Mucosa of stomach (tissue), 1 donor: ENCODE data around the gene PTPRE.

ENCODE experiments used
- H3K27me3 ChIP-seq: one replicate; pipeline ENCODE4 v1.7.0; 2013; ENCODE audit warnings: mild to moderate bottlenecking, low read length; ENCODE audit not compliant: control insufficient read depth, insufficient read depth
- H3K36me3 ChIP-seq: one replicate; pipeline ENCODE4 v1.7.0; 2013; ENCODE audit warnings: low read length; ENCODE audit not compliant: control insufficient read depth, insufficient read depth
- H3K4me1 ChIP-seq: one replicate; pipeline ENCODE4 v1.7.0; 2013; ENCODE audit warnings: mild to moderate bottlenecking, low read length; ENCODE audit not compliant: control insufficient read depth, insufficient read depth
- H3K4me3 ChIP-seq: one replicate; pipeline ENCODE4 v1.7.0; 2013; ENCODE audit warnings: low read length
- H3K9ac ChIP-seq: one replicate; pipeline ENCODE4 v1.7.0; 2013; ENCODE audit warnings: mild to moderate bottlenecking, low read length, moderate library complexity
- H3K9me3 ChIP-seq: one replicate; pipeline ENCODE4 v1.7.0; 2013; ENCODE audit warnings: mild to moderate bottlenecking, low read length, moderate library complexity; ENCODE audit not compliant: control insufficient read depth
- donor health status: Pancreatic carcinoma.

PTPRE gene

GRCh38 chr10:128055061-128055868 is 148.4 kb downstream of the PTPRE start:
- Histone ChIP-seq H3K9ac (no peak overlapping the region), H3K4me3 (no peak overlapping the region), H3K9me3 (no peaks in the 10 kb centered on the region), H3K27me3 (no peaks in the 10 kb centered on the region), H3K4me1 (peaks cover 4% of the 10 kb centered on the region), H3K36me3 (no peaks in the 10 kb centered on the region)

DNA sequence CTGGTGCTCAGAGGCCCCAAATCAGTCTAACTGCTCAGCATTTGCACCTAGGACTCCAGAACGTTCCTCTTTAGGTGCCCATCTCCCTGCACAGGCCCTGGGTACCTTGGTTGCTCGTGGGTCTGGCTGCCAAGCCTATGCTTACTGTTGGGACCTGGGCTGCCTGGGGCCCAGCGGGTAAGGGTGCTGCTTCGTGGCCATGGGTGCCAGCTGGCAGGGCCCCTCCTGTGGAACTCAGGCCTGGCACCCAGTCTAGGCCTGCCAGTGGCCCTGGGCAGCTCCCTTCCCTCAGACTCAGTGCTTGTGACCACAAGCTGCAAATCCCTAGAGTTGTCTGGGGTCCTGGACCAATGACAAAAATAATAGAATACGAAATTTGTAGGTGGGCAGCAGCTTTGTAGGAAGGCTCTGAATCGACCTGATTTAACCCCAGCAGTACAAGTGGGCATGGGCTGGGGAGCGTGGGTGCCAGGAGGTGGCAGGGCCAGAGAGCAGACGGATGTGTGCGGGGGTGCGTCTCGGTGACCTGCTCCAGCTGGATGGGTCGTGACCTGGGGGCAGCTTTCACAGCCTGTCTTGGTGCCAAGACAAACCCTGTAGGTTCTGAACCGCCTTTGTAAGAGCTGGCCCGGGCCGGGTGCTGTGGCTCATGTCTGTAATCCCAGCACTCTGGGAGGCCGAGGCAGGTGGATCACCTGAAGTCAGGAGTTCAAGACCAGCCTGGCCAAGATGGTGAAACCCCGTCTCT is 149.6 kb downstream of the PTPRE start:
- Histone ChIP-seq H3K4me1 (no peaks in the 10 kb centered on the region), H3K36me3 (no peaks in the 10 kb centered on the region), H3K4me3 (no peak overlapping the region), H3K9me3 (no peaks in the 10 kb centered on the region), H3K9ac (no peak overlapping the region), H3K27me3 (no peaks in the 10 kb centered on the region)

DNA sequence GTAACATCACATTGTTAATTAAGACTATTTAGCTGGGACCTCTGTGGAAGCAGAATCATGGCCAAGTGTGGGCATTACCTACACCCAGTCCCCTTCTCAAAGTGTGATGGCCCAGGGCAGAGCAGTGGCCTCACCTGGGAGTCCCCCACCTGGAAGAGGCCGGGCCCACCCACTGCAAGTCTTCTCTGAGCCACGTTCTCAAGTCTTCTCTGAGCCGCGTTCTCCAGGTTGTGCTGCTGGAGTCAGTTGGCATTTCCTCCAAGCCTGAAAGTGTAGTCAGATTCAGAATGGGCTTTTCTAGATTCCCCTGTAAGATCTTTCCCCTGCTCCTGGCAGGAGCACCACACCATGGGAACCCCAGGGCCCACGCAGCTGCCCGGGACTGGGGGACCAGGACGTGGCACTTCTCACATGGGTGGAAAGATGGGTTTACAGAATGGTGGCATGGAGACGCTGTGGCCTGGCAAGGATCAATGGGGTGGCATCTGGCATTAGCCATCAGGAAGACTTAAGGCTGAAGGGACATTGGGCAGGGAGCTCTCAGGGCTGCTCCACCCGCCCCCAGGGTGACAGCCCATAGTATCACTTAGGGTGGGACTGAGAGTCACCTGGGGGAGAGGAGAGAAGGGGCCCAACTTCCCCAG is 151.3 kb downstream of the PTPRE start:
- H3K9ac ChIP-seq: no peak overlapping the region
- H3K36me3 ChIP-seq: no peaks in the 10 kb centered on the region
- H3K4me1 ChIP-seq: no peaks in the 10 kb centered on the region
- no peaks in the 10 kb centered on the region for H3K27me3 ChIP-seq
- H3K4me3 ChIP-seq: no peak overlapping the region
- H3K9me3 ChIP-seq: no peaks in the 10 kb centered on the region

- Histone ChIP-seq H3K4me3 (no peak overlapping the region), H3K27me3 (no peaks in the 10 kb centered on the region), H3K4me1 (no peaks in the 10 kb centered on the region), H3K9ac (no peak overlapping the region), H3K9me3 (no peaks in the 10 kb centered on the region), H3K36me3 (no peaks in the 10 kb centered on the region)
Measured at GRCh38 chr10:128058750-128059134, 151.8 kb downstream of the PTPRE start.

- Histone ChIP-seq H3K4me1 (no peaks in the 10 kb centered on the region), H3K36me3 (no peaks in the 10 kb centered on the region), H3K9me3 (no peaks in the 10 kb centered on the region), H3K4me3 (no peak overlapping the region), H3K27me3 (no peaks in the 10 kb centered on the region), H3K9ac (no peak overlapping the region)
Measured at GRCh38 chr10:128059266-128059981, 152.5 kb downstream of the PTPRE start.

- Histone ChIP-seq H3K27me3 (no peaks in the 10 kb centered on the region), H3K36me3 (no peaks in the 10 kb centered on the region), H3K4me1 (no peaks in the 10 kb centered on the region), H3K9me3 (no peaks in the 10 kb centered on the region), H3K9ac (no peak overlapping the region), H3K4me3 (no peak overlapping the region)
Measured at GRCh38 chr10:128059982-128060293, 153.0 kb downstream of the PTPRE start.

DNA sequence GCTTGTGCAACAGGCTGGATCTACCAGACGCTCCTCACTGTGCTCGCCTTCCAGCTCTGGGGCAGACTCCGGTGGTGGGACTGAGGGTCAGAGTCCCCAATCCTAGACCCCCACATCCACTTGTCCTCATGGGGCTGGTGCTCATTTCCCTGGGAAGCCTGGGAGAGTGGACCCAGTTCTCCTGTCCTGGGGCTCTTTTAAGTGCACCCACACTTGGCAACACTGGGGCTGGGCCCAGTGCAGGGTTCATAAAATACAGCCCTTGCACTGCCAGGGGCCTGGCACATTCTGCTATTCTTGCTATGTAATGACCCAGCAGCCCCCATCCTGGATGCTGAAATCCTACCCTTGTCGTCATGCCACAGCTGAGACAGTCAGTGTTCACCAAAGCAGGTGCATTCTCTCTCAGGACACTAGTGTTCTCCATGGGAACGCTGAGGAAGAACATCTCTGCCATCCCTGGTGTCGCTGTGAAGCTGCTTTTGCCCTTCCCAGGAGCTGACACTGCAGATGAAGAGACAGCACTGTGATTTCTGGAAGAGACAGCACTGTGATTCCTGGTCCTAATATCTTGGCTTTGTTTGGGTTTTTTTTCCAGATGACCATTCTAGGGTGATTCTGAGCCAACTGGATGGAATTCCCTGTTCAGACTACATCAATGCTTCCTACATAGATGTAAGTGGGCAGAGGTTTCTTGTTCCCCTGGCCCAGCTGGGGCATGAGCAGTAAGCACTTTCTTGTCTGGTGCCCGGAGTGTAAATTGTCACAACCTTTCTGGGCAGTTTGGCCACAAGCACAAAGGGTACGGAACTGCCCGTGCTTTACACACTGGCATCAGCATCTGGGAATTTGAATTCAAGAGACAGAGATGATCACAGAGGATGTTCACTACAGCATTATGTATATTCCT is 153.7 kb downstream of the PTPRE start:
- Histone ChIP-seq H3K27me3 (no peaks in the 10 kb centered on the region), H3K4me1 (no peaks in the 10 kb centered on the region), H3K36me3 (peaks cover 2% of the 10 kb centered on the region), H3K9ac (no peak overlapping the region), H3K4me3 (no peak overlapping the region), H3K9me3 (no peaks in the 10 kb centered on the region)

DNA sequence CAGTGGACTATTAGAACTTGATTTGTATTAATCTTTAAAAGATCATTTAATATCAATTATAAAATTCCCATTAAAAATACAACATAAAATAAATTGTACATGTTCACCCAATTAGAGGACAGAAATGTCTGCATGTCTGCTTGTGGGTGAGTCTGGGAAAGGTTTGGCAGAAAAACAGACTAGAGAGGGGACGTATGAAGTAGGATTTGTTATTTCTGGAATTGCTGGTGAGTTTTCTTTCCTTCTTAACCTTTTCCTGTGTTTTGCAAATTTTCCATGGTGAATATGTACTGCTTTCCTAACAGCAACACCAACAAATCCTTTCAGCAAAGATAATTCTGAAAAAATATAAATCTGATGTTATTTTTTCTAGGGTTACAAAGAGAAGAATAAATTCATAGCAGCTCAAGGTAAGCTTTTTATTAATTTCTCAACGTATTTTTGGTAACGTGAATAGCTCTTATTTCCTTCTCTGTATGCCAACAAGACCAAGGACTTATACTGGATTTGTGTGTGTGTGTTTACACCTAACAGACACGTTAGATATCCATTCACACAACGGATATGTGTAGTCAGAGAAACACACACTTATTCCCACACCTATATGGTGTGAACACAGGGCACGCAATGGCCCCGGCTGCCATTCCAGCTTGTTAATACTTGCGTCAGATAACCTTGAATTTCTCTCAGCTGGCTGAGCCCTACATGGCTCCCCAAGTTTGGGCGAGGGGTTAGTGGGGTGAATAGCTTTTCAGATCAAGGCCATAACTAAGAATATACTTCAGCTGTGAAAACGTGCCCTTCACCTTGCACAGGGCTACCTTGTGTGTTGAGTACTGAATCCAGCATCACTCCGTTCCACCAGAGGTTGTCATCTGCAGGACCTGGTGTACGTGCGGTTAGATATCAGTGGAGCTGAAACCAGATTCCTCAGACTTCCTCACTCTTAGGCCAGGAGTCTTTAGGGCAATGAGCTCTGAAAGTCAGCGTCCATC is 154.7 kb downstream of the PTPRE start:
- peaks cover 8% of the 10 kb centered on the region for H3K36me3 ChIP-seq
- H3K9ac ChIP-seq: no peak overlapping the region
- no peaks in the 10 kb centered on the region for H3K9me3 ChIP-seq
- no peak overlapping the region for H3K4me3 ChIP-seq
- no peaks in the 10 kb centered on the region for H3K27me3 ChIP-seq
- no peaks in the 10 kb centered on the region for H3K4me1 ChIP-seq

DNA sequence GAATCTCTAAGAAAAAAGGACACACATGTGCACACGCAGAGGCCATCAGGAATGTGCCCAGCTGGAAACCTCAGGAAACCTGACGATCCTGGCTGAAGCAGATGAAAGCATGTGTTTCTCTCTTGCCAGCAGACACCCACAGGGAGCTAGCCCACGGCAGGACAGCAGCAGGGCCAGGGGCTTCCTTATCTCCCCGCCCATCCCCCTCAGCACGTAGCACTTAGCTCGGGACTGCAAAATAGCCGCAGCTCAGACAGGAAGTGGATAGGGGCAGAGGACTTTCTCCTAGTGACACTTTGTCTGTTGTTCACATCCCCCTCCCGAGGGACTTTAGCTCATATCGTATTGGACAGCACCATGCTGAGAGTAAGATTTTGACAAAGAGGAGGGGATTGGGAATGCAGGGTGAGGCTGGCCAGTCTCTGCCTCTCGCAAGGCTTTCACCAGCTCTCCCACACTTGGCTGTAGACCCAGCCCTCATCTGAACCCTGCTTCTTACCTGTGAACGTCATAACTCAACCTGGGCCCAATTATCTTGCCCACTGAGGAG is 155.5 kb downstream of the PTPRE start:
- Histone ChIP-seq H3K27me3 (no peaks in the 10 kb centered on the region), H3K36me3 (peaks cover 16% of the 10 kb centered on the region), H3K4me1 (no peaks in the 10 kb centered on the region), H3K4me3 (no peak overlapping the region), H3K9ac (no peak overlapping the region), H3K9me3 (no peaks in the 10 kb centered on the region)

DNA sequence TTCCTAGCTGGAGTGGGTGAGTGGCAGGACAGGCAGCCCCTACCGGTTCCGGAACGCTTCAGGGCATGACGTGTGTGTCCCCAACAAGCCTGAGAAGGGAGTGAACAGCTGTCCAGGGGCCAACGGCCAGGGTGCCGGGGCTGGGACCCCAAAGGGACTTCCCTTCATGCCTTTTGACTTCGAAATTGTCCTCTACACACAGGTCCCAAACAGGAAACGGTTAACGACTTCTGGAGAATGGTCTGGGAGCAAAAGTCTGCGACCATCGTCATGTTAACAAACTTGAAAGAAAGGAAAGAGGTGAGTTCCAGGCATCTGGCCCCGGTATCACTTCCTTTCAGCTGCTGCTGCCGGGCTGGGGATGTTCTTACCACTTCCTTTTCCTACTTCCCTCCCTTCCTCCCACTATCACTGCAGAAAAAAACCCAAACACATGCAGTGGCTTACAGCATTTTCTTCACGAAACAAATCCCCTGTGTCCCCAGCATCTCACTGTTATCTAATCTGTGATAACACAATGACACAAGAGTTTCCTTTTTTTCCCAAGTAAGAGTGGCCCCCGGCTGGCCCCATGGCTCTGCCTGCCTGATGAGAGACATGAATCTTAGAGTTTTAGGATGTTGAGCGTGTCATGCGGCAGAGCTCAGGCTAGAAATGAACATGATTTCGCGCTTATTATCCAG is 156.1 kb downstream of the PTPRE start:
- H3K4me3 ChIP-seq: no peak overlapping the region
- no peak overlapping the region for H3K9ac ChIP-seq
- H3K36me3 ChIP-seq: peaks cover 16% of the 10 kb centered on the region
- no peaks in the 10 kb centered on the region for H3K4me1 ChIP-seq
- no peaks in the 10 kb centered on the region for H3K9me3 ChIP-seq
- H3K27me3 ChIP-seq: no peaks in the 10 kb centered on the region
